Neural progenitor cell (in vitro differentiated cells): ENCODE results near the gene DLG2.

ENCODE experiments used
- CTCF ChIP-seq: fragments of 200-600 bp; sonication (generic); IDR thresholded peaks from 2 replicates; pipeline ENCODE4 v1.5.1; 2017; ENCODE audit warnings: antibody characterized with exemption, mild to moderate bottlenecking
- EZH2 ChIP-seq: fragments of 200-600 bp; sonication (generic); IDR thresholded peaks from 2 replicates; pipeline ENCODE4 v1.6.1; 2017; ENCODE audit warnings: antibody characterized with exemption, mild to moderate bottlenecking, moderate library complexity

GRCh38 chr11:83778596-83778995 lies 1848.5 kb downstream of the DLG2 start:
- no peak for TF ChIP-seq CTCF
- TF ChIP-seq EZH2 = no peak
